Measurements from ENCODE around the gene SERPINA10.
"Not testable (repeated sequence)": the region's sequence is repeated elsewhere in the genome, so short reads cannot be mapped to it uniquely, and the experiment has no call there.

SERPINA10 gene

DNA sequence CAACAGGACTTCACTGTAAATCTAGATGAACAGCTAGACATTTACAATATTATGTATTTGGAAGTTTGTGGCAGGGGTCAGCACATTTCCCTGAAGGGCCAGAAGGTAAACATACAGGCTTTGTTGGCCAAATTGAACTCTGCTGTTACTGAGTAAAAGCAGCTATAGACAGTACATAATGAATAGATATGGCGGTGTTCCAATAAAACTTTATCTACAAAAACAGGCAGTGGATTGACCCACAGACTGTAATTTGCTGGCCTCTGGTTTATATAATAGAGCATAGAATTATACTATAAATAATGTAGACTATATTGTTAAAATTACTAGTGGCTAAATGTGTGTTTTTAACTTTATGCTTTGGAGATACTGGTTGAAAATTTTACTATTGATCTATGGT, 25.7 kb downstream of the SERPINA10 start:
- Histone ChIP-seq H3K4me3 (ENCODE audit: low read length) (no peak overlapping the region), H3K36me3 (ENCODE audit: control insufficient read depth, insufficient read depth, low read length) (no peaks in the 10 kb centered on the region), H3K9me3 (ENCODE audit: control insufficient read depth, low read length) (no peaks in the 10 kb centered on the region), H3K27me3 (ENCODE audit: control insufficient read depth, insufficient read depth, low read length) (no peaks in the 10 kb centered on the region), H3K9ac (ENCODE audit: low read length) (no peak overlapping the region), H3K4me1 (ENCODE audit: control insufficient read depth, insufficient read depth, low read length) (no peaks in the 10 kb centered on the region)

- not testable (repeated sequence) for H3K4me1 ChIP-seq (ENCODE audit: control insufficient read depth, insufficient read depth, low read length); H3K4me3 ChIP-seq (ENCODE audit: low read length); H3K9me3 ChIP-seq (ENCODE audit: control insufficient read depth, low read length); H3K27me3 ChIP-seq (ENCODE audit: control insufficient read depth, insufficient read depth, low read length); H3K36me3 ChIP-seq (ENCODE audit: control insufficient read depth, insufficient read depth, low read length); H3K9ac ChIP-seq (ENCODE audit: low read length)
Measured at GRCh38 chr14:94264195-94264594, 28.9 kb downstream of the SERPINA10 start.

- H3K9ac ChIP-seq (ENCODE audit: low read length): no peak overlapping the region
- no peaks in the 10 kb centered on the region for H3K9me3 ChIP-seq (ENCODE audit: control insufficient read depth, low read length)
- no peaks in the 10 kb centered on the region for H3K27me3 ChIP-seq (ENCODE audit: control insufficient read depth, insufficient read depth, low read length)
- H3K4me3 ChIP-seq (ENCODE audit: low read length): no peak overlapping the region
- H3K4me1 ChIP-seq (ENCODE audit: control insufficient read depth, insufficient read depth, low read length): no peaks in the 10 kb centered on the region
- H3K36me3 ChIP-seq (ENCODE audit: control insufficient read depth, insufficient read depth, low read length): no peaks in the 10 kb centered on the region
Measured at GRCh38 chr14:94244182-94244581, 48.9 kb downstream of the SERPINA10 start.

GRCh38 chr14:94239406-94239805, 53.7 kb downstream of the SERPINA10 start:
- no peaks in the 10 kb centered on the region for H3K27me3 ChIP-seq (ENCODE audit: control insufficient read depth, insufficient read depth, low read length)
- no peaks in the 10 kb centered on the region for H3K4me1 ChIP-seq (ENCODE audit: control insufficient read depth, insufficient read depth, low read length)
- H3K9me3 ChIP-seq (ENCODE audit: control insufficient read depth, low read length): no peaks in the 10 kb centered on the region
- no peak overlapping the region for H3K9ac ChIP-seq (ENCODE audit: low read length)
- no peaks in the 10 kb centered on the region for H3K36me3 ChIP-seq (ENCODE audit: control insufficient read depth, insufficient read depth, low read length)
- H3K4me3 ChIP-seq (ENCODE audit: low read length): no peak overlapping the region

- Histone ChIP-seq H3K27me3 (ENCODE audit: control insufficient read depth, insufficient read depth, low read length) (no peaks in the 10 kb centered on the region), H3K9me3 (ENCODE audit: control insufficient read depth, low read length) (no peaks in the 10 kb centered on the region), H3K4me3 (ENCODE audit: low read length) (no peak overlapping the region), H3K36me3 (ENCODE audit: control insufficient read depth, insufficient read depth, low read length) (no peaks in the 10 kb centered on the region), H3K4me1 (ENCODE audit: control insufficient read depth, insufficient read depth, low read length) (no peaks in the 10 kb centered on the region), H3K9ac (ENCODE audit: low read length) (no peak overlapping the region)
Measured at GRCh38 chr14:94237983-94238382, 55.1 kb downstream of the SERPINA10 start.

GRCh38 chr14:94237046-94237445, 56.0 kb downstream of the SERPINA10 start:
- Histone ChIP-seq H3K27me3 (ENCODE audit: control insufficient read depth, insufficient read depth, low read length) (no peaks in the 10 kb centered on the region), H3K9me3 (ENCODE audit: control insufficient read depth, low read length) (no peaks in the 10 kb centered on the region)

More at GRCh38 chr14:94237046-94237445, 56.0 kb downstream of the SERPINA10 start:
- no peak overlapping the region for H3K9ac ChIP-seq (ENCODE audit: low read length)
- no peak overlapping the region for H3K4me3 ChIP-seq (ENCODE audit: low read length)
- H3K36me3 ChIP-seq (ENCODE audit: control insufficient read depth, insufficient read depth, low read length): no peaks in the 10 kb centered on the region
- H3K4me1 ChIP-seq (ENCODE audit: control insufficient read depth, insufficient read depth, low read length): no peaks in the 10 kb centered on the region

Measured in mucosa of stomach (tissue), 1 donor.